HepG2 (cell line): ENCODE measurements around the gene UGT2B11. TPM values are rescaled to one million over a fixed set of nuclear protein-coding genes. Genes with fewer than 3 reads are reported as not detected.

ENCODE experiments used
- ATAC-seq: fragments of 200-7000 bp; cut with Tn5 transposase; 3 replicates; pipeline ENCODE4 v1.9.1; 2020; ENCODE audit warnings: mild to moderate bottlenecking, moderate library complexity
- BruUV-seq: library from RNA; stranded (reverse); fragments of 400-500 nt; replicated peaks from 2 replicates; lab custom pipeline; 2021; lab: Mats Ljungman, UMichigan
- CTCF ChIA-PET: fragments of 300-600 bp; formaldehyde crosslinking; extraction: SDS; loops from one replicate; lab custom pipeline; 2021; ENCODE audit warnings: low total read pairs, inconsistent platforms, low intra/inter-chr PET ratio; lab: Yijun Ruan, JAX
- POLR2A ChIA-PET: fragments of 350-600 bp; sonication (Branson Sonifier 250); formaldehyde crosslinking; loops from one replicate; lab custom pipeline; 2020; ENCODE audit warnings: antibody characterized with exemption, inconsistent platforms; lab: Yijun Ruan, JAX
- DNase-seq: peaks from one replicate; pipeline ENCODE4 v3.0.0-alpha.2; 2015; ENCODE audit warnings: low spot score
- FAIRE-seq: peaks from 3 replicates; lab custom pipeline; 2011; peaks lifted over from hg19 to GRCh38; lab: Jason Lieb, UNC
- H2AFZ ChIP-seq: one replicate; pipeline ENCODE4 v1.6.1; 2011; ENCODE audit warnings: low read length, inconsistent platforms
- H3K27ac ChIP-seq: fragments of 300-600 bp; 3 replicates; pipeline ENCODE4 v1.8.0; 2011; ENCODE audit warnings: mixed run types, mild to moderate bottlenecking, mixed read lengths, low read length, inconsistent platforms; ENCODE audit not compliant: insufficient read depth; ENCODE audit errors: extremely low read length
- H3K27me3 ChIP-seq, 2 experiments: fragments of 200-600 bp in 1 of 2; 2 replicates in 1 of 2; 3 replicates in 1 of 2; pipeline versions ENCODE4 v1.6.0 to v1.8.0; 2011; ENCODE audit warnings: low read length in 2 of 2, mild to moderate bottlenecking in 2 of 2, moderate library complexity in 2 of 2, inconsistent platforms in 1 of 2; ENCODE audit not compliant: insufficient read depth in 2 of 2, control insufficient read depth in 1 of 2
- H3K36me3 ChIP-seq, 2 experiments: fragments of 200-600 bp in 1 of 2; replicated peaks in 1 of 2; 2 replicates in 1 of 2; 3 replicates in 1 of 2; pipeline versions ENCODE4 v1.5.1 to v1.8.0; 2011; ENCODE audit warnings: low read length in 2 of 2, inconsistent platforms in 1 of 2; ENCODE audit not compliant: insufficient read depth in 2 of 2, control insufficient read depth in 1 of 2
- H3K4me1 ChIP-seq: 2 replicates; pipeline ENCODE4 v1.5.1; 2012; ENCODE audit warnings: low read length, inconsistent platforms; ENCODE audit not compliant: insufficient read depth
- H3K4me2 ChIP-seq: 2 replicates; pipeline ENCODE4 v1.6.0; 2011; ENCODE audit warnings: low read depth, low read length, inconsistent platforms
- H3K4me3 ChIP-seq, 3 experiments: fragments of 200-600 bp in 1 of 3; sonication (generic), shearing (Covaris generic) in 1 of 3; replicated peaks in 1 of 3; 2 replicates each; pipeline ENCODE4 v1.5.1; 2011 to 2016; ENCODE audit warnings: low read length in 3 of 3, inconsistent platforms in 2 of 3, low read depth in 2 of 3, mild to moderate bottlenecking in 2 of 3, control low read depth in 1 of 3, mixed read lengths in 1 of 3; ENCODE audit not compliant: insufficient read depth in 1 of 3
- H3K79me2 ChIP-seq: one replicate; pipeline ENCODE4 v1.6.1; 2011; ENCODE audit warnings: low read length, inconsistent platforms; ENCODE audit not compliant: insufficient read depth
- H3K9ac ChIP-seq: 2 replicates; pipeline ENCODE4 v1.6.0; 2011; ENCODE audit warnings: mild to moderate bottlenecking, low read depth, low read length, inconsistent platforms; ENCODE audit not compliant: insufficient read depth
- H3K9me3 ChIP-seq: 2 replicates; pipeline ENCODE4 v1.5.1; 2012; ENCODE audit warnings: mild to moderate bottlenecking, low read length
- H4K20me1 ChIP-seq: 2 replicates; pipeline ENCODE4 v1.6.0; 2011; ENCODE audit warnings: inconsistent platforms, mild to moderate bottlenecking, low read length, moderate library complexity; ENCODE audit not compliant: insufficient read depth
- ATF7 ChIP-seq, 2 experiments: fragments of 450-650 bp in 1 of 2; sonication (generic) in 1 of 2; formaldehyde crosslinking in 1 of 2; IDR thresholded peaks; 2 replicates each; pipeline versions ENCODE4 v1.4.0 to v1.6.1; 2016 to 2020; ENCODE audit warnings: antibody characterized with exemption in 1 of 2, mild to moderate bottlenecking in 1 of 2, missing genetic modification reagents in 1 of 2
- BCL3 ChIP-seq: sonication (generic); formaldehyde crosslinking; IDR thresholded peaks from 2 replicates; pipeline ENCODE4 v1.5.1; 2020; ENCODE audit warnings: mild to moderate bottlenecking, missing genetic modification reagents, moderate library complexity
- BCL6 ChIP-seq: IDR thresholded peaks from 2 replicates; pipeline ENCODE4 v1.6.1; 2016; ENCODE audit warnings: missing genetic modification reagents, missing compliant biosample characterization
- CEBPB ChIP-seq: IDR thresholded peaks from 2 replicates; pipeline ENCODE4 v1.6.1; 2011; ENCODE audit warnings: low read depth, low read length, improper control_type of control experiment, borderline replicate concordance
- MTERF4 ChIP-seq: sonication (generic); formaldehyde crosslinking; IDR thresholded peaks from 2 replicates; pipeline ENCODE4 v1.8.0; 2023; ENCODE audit warnings: mild to moderate bottlenecking, missing genetic modification reagents
- MYNN ChIP-seq: sonication (generic); formaldehyde crosslinking; IDR thresholded peaks from 2 replicates; pipeline ENCODE4 v1.4.0; 2020; ENCODE audit warnings: mild to moderate bottlenecking, low read depth, missing genetic modification reagents
- TAF1 ChIP-seq: sonication (generic); formaldehyde crosslinking; IDR thresholded peaks from 2 replicates; pipeline ENCODE4 v1.4.0; 2020; ENCODE audit warnings: missing genetic modification reagents
- TMF1 ChIP-seq: sonication (generic); formaldehyde crosslinking; IDR thresholded peaks from 2 replicates; pipeline ENCODE4 v1.8.1; 2022; ENCODE audit warnings: low read depth, missing genetic modification reagents
- ZBTB33 ChIP-seq: sonication (generic); formaldehyde crosslinking; IDR thresholded peaks from 2 replicates; pipeline ENCODE4 v1.4.0; 2020; ENCODE audit warnings: missing genetic modification reagents
- ZMYM2 ChIP-seq: sonication (generic); formaldehyde crosslinking; IDR thresholded peaks from 2 replicates; pipeline ENCODE4 v1.8.0; 2022; ENCODE audit warnings: mild to moderate bottlenecking, missing genetic modification reagents
- ZNF136 ChIP-seq: sonication (generic); formaldehyde crosslinking; IDR thresholded peaks from 2 replicates; pipeline ENCODE4 v1.8.1; 2022; ENCODE audit warnings: low read depth, mild to moderate bottlenecking, moderate library complexity, missing genetic modification reagents
- ZNF251 ChIP-seq: sonication (generic); formaldehyde crosslinking; IDR thresholded peaks from 2 replicates; pipeline ENCODE4 v1.9.0; 2021; ENCODE audit warnings: mild to moderate bottlenecking, missing genetic modification reagents
- ZNF276 ChIP-seq: sonication (generic); formaldehyde crosslinking; IDR thresholded peaks from 2 replicates; pipeline ENCODE4 v1.4.0; 2020; ENCODE audit warnings: mild to moderate bottlenecking, low read depth, missing genetic modification reagents
- WGBS: methylation state at CpG from one replicate; pipeline ENCODE4 v1.1.6; 2017; ENCODE audit warnings: low lambda C conversion rate; 5-methylcytosine and 5-hydroxymethylcytosine counted together
- in situ Hi-C: cut with HindIII; loops from 2 replicates; pipeline ENCODE4 v1.10.0; 2017; ENCODE audit warnings: low pct_unique_long_range_greater_than_20kb; ENCODE audit not compliant: extremely low pct_ligation_motif_present
- intact Hi-C: fragments of 100-400 bp; cut with micrococcal nuclease; formaldehyde crosslinking; loops from one replicate; pipeline ENCODE4 v1.10.0; 2022; ENCODE audit not compliant: unreplicated experiment
- polyA plus RNA-seq, 8 experiments: library from polyadenylated mRNA; depleted of rRNA in 3 of 8; stranded (reverse) in 7 of 8; unstranded in 1 of 8; fragments of >200 nt; fragmentation: Illumina TruSeq in 4 of 8; extraction: Trizol in 4 of 8; gene quantifications; 2 replicates each; pipeline versions ENCODE4 v1.2.1 to v1.2.3, GENCODE V29; 2011 to 2016; ENCODE audit warnings: low read depth in 4 of 8, missing spikeins in 1 of 8, mixed read lengths in 1 of 8; ENCODE audit not compliant: insufficient read depth in 1 of 8
- total RNA-seq, 5 experiments: library from RNA; depleted of rRNA; stranded (reverse); fragments of >200 nt; fragmentation: Illumina TruSeq; extraction: Trizol; gene quantifications; 2 replicates each; pipeline ENCODE4 v1.2.3, GENCODE V29; 2016; ENCODE audit warnings: low read depth in 1 of 5
- TF ChIP-seq, protein P1 (sequence below): sonication (generic); formaldehyde crosslinking; IDR thresholded peaks from 2 replicates; pipeline ENCODE4 v1.5.1; 2020; ENCODE audit warnings: mild to moderate bottlenecking, moderate library complexity, missing genetic modification reagents
- TF ChIP-seq, protein P2 (sequence below): sonication (generic); formaldehyde crosslinking; IDR thresholded peaks from 2 replicates; pipeline ENCODE4 v1.8.0; 2022; ENCODE audit warnings: mild to moderate bottlenecking, missing genetic modification reagents, borderline replicate concordance

UGT2B11 gene
- total and polyA plus RNA-seq, 2 of the 13 experiments (the other 11 are each of a cell fraction or from before 2014, with no cell fraction given) = 1.4 to 2.1 TPM

- no peak overlapping the region for H3K27ac ChIP-seq
- DNase-seq (no peak), ATAC-seq (no peak), FAIRE-seq (no peak)
- no peak overlapping the region for H3K4me2 ChIP-seq
- POLR2A ChIA-PET = no interaction called here
- WGBS = 77% methylated on average over 4 of the region's 4 CpGs
- no peaks in the 10 kb centered on the region for H4K20me1 ChIP-seq
- no peaks in the 10 kb centered on the region for H3K9me3 ChIP-seq
- H3K27me3 ChIP-seq = no peaks in the 10 kb centered on the region
- in situ Hi-C loops = no loop called here
- CTCF ChIA-PET = no interaction called here
- no peaks in the 10 kb centered on the region for H3K79me2 ChIP-seq
- H3K4me3 ChIP-seq = no peak overlapping the region
- H3K36me3 ChIP-seq = no peaks in the 10 kb centered on the region
- no peak overlapping the region for H2AFZ ChIP-seq
- peaks cover 17% of the 10 kb centered on the region for H3K4me1 ChIP-seq
- intact Hi-C loops = no loop called here
- no TSS peak for BruUV-seq
- H3K9ac ChIP-seq = no peak overlapping the region
- TF ChIP-seq BCL6 (CRISPR knock-in tag) (0 out of 2 replicates have a peak, but pooled peaks have one; percentile 25), CEBPB (peak; percentile 53; the same call in 1 of the 2 replicates), MYNN (no peak), ZNF136 (no peak), TAF1 (CRISPR knock-in tag) (no peak), ZNF251 (CRISPR knock-in tag) (no peak), ZBTB33 (CRISPR knock-in tag) (no peak), ATF7 (IDR thresholded peaks at IDR 0.05) (peak; percentile 46; the same call in 1 of the 2 replicates), ATF7 (CRISPR knock-in tag; IDR thresholded peaks at IDR 0.05) (no peak), TMF1 (no peak), BCL3 (CRISPR knock-in tag) (no peak), MTERF4 (CRISPR knock-in tag) (no peak), ZMYM2 (CRISPR knock-in tag) (no peak), ZNF276 (CRISPR knock-in tag) (no peak)
- TF ChIP-seq, protein P1, sequence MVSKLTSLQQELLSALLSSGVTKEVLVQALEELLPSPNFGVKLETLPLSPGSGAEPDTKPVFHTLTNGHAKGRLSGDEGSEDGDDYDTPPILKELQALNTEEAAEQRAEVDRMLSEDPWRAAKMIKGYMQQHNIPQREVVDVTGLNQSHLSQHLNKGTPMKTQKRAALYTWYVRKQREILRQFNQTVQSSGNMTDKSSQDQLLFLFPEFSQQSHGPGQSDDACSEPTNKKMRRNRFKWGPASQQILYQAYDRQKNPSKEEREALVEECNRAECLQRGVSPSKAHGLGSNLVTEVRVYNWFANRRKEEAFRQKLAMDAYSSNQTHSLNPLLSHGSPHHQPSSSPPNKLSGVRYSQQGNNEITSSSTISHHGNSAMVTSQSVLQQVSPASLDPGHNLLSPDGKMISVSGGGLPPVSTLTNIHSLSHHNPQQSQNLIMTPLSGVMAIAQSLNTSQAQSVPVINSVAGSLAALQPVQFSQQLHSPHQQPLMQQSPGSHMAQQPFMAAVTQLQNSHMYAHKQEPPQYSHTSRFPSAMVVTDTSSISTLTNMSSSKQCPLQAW (CRISPR knock-in tag) = no peak
- TF ChIP-seq, protein P2, sequence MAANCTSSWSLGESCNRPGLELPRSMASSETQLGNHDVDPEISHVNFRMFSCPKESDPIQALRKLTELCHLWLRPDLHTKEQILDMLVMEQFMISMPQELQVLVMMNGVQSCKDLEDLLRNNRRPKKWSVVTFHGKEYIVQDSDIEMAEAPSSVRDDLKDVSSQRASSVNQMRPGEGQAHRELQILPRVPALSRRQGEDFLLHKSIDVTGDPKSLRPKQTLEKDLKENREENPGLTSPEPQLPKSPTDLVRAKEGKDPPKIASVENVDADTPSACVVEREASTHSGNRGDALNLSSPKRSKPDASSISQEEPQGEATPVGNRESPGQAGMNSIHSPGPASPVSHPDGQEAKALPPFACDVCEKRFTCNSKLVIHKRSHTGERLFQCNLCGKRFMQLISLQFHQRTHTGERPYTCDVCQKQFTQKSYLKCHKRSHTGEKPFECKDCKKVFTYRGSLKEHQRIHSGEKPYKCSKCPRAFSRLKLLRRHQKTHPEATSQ (CRISPR knock-in tag) = no peak
Measured at GRCh38 chr4:69154021-69154420, 60.5 kb downstream of the UGT2B11 start.
